ENCODE results near the gene PTRH1. TPM values are rescaled to one million over a fixed set of nuclear protein-coding genes. Genes with fewer than 3 reads are reported as not detected.
"Not testable (repeated sequence)": the region's sequence is repeated elsewhere in the genome, so short reads cannot be mapped to it uniquely, and the experiment has no call there.

PTRH1 gene
- 23.9 and 28.8 TPM in 2 replicates for total RNA-seq (2014; rRNA removed)
- polyA plus RNA-seq (2012): 27.5 TPM

- peak; percentile 94 for DNase-seq (ENCODE audit: low read depth)
Measured at GRCh38 chr9:127715470-127716337, at the start of gene PTRH1, which contains the start of gene TTC16. Gene PTRH1, minus strand, starts transcription at chr9:127715663. Its CDS starts 24 bp downstream, at chr9:127715639. Gene TTC16, plus strand, starts transcription at chr9:127716079. Its CDS starts 67 bp downstream, at chr9:127716146.

GRCh38 chr9:127763918-127764384 is 48.5 kb upstream of the PTRH1 start:
- no peak for DNase-seq (ENCODE audit: low read depth)

GRCh38 chr9:127762111-127762676 is 46.7 kb upstream of the PTRH1 start:
- no peak for DNase-seq (ENCODE audit: low read depth)

GRCh38 chr9:127761491-127761956 is 46.1 kb upstream of the PTRH1 start:
- DNase-seq (ENCODE audit: low read depth): no peak

GRCh38 chr9:127761061-127761460 is 45.6 kb upstream of the PTRH1 start:
- DNase-seq (ENCODE audit: low read depth): no peak

GRCh38 chr9:127758843-127759242 is 43.4 kb upstream of the PTRH1 start:
- DNase-seq (ENCODE audit: low read depth): no peak

- not testable (repeated sequence) for DNase-seq (ENCODE audit: low read depth)
Measured at GRCh38 chr9:127756776-127757175, 41.3 kb upstream of the PTRH1 start.

- no peak for DNase-seq (ENCODE audit: low read depth)
Measured at GRCh38 chr9:127756233-127756632, 40.8 kb upstream of the PTRH1 start.

GRCh38 chr9:127755061-127756060 is 39.9 kb upstream of the PTRH1 start:
- no peak for DNase-seq (ENCODE audit: low read depth)

- no peak for DNase-seq (ENCODE audit: low read depth)
Measured at GRCh38 chr9:127754099-127755060, 38.9 kb upstream of the PTRH1 start.

GRCh38 chr9:127753622-127754021 is 38.2 kb upstream of the PTRH1 start:
- no peak for DNase-seq (ENCODE audit: low read depth)

GRCh38 chr9:127753148-127753547 is 37.7 kb upstream of the PTRH1 start:
- no peak for DNase-seq (ENCODE audit: low read depth)

GRCh38 chr9:127751269-127752054 is 36.0 kb upstream of the PTRH1 start:
- no peak for DNase-seq (ENCODE audit: low read depth)

- no peak for DNase-seq (ENCODE audit: low read depth)
Measured at GRCh38 chr9:127749090-127749787, 33.8 kb upstream of the PTRH1 start.

- DNase-seq (ENCODE audit: low read depth): no peak
Measured at GRCh38 chr9:127746959-127747569, 31.6 kb upstream of the PTRH1 start.

GRCh38 chr9:127744398-127745110 is 29.1 kb upstream of the PTRH1 start:
- no peak for DNase-seq (ENCODE audit: low read depth)

GRCh38 chr9:127742435-127743088 is 27.1 kb upstream of the PTRH1 start:
- no peak for DNase-seq (ENCODE audit: low read depth)

Measured in LHCN-M2 (cell line).